Neural progenitor cell (in vitro differentiated cells): ENCODE measurements around the gene CCR7.

Experiments
- EZH2 ChIP-seq: fragments of 200-600 bp; sonication (generic); IDR thresholded peaks from 2 replicates; pipeline ENCODE4 v1.6.1; 2017; ENCODE audit warnings: antibody characterized with exemption, mild to moderate bottlenecking, moderate library complexity
- EZH2phosphoT487 ChIP-seq: fragments of 200-600 bp; sonication (generic); IDR thresholded peaks from 2 replicates; pipeline ENCODE4 v1.6.1; 2017; ENCODE audit warnings: antibody characterized with exemption
- TF ChIP-seq, protein P1 (sequence below): fragments of 200-600 bp; sonication (generic); IDR thresholded peaks from 2 replicates; pipeline ENCODE4 v1.5.1; 2017; ENCODE audit warnings: antibody characterized with exemption, mild to moderate bottlenecking

GRCh38 chr17:40559564-40559916, 5.7 kb downstream of the CCR7 start:
- no peak for TF ChIP-seq EZH2
- TF ChIP-seq, protein P1, sequence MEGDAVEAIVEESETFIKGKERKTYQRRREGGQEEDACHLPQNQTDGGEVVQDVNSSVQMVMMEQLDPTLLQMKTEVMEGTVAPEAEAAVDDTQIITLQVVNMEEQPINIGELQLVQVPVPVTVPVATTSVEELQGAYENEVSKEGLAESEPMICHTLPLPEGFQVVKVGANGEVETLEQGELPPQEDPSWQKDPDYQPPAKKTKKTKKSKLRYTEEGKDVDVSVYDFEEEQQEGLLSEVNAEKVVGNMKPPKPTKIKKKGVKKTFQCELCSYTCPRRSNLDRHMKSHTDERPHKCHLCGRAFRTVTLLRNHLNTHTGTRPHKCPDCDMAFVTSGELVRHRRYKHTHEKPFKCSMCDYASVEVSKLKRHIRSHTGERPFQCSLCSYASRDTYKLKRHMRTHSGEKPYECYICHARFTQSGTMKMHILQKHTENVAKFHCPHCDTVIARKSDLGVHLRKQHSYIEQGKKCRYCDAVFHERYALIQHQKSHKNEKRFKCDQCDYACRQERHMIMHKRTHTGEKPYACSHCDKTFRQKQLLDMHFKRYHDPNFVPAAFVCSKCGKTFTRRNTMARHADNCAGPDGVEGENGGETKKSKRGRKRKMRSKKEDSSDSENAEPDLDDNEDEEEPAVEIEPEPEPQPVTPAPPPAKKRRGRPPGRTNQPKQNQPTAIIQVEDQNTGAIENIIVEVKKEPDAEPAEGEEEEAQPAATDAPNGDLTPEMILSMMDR: no peak
- no peak for TF ChIP-seq EZH2phosphoT487
